OCI-LY3 (cell line): ENCODE data around the gene TNFRSF6B.

Source experiments
- EZH2phosphoT487 ChIP-seq: fragments of 200-600 bp; shearing (Covaris generic); IDR thresholded peaks from 2 replicates; pipeline ENCODE4 v1.6.1; 2018; ENCODE audit warnings: antibody characterized with exemption, mixed run types, low read depth
- TF ChIP-seq, protein P1 (sequence below): fragments of 200-600, 300-600 bp; sonication (generic); IDR thresholded peaks from 2 replicates; pipeline ENCODE4 v1.5.1; 2014; ENCODE audit warnings: antibody characterized with exemption, low read length, low read depth

DNA sequence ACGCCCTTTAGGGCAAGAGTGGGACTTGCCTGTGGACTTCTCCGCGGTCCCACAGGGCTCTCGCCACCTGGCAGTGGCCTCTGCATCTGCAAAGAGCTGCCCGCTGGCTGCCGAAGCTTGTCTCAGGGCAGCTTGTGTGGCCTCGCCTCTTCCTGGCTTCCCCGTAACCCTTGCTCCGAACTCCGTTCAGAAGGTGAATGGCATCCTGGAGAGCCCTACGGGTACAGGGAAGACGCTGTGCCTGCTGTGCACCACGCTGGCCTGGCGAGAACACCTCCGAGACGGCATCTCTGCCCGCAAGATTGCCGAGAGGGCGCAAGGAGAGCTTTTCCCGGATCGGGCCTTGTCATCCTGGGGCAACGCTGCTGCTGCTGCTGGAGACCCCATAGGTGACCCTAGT, 35.3 kb upstream of the TNFRSF6B start:
- TF ChIP-seq, protein P1, sequence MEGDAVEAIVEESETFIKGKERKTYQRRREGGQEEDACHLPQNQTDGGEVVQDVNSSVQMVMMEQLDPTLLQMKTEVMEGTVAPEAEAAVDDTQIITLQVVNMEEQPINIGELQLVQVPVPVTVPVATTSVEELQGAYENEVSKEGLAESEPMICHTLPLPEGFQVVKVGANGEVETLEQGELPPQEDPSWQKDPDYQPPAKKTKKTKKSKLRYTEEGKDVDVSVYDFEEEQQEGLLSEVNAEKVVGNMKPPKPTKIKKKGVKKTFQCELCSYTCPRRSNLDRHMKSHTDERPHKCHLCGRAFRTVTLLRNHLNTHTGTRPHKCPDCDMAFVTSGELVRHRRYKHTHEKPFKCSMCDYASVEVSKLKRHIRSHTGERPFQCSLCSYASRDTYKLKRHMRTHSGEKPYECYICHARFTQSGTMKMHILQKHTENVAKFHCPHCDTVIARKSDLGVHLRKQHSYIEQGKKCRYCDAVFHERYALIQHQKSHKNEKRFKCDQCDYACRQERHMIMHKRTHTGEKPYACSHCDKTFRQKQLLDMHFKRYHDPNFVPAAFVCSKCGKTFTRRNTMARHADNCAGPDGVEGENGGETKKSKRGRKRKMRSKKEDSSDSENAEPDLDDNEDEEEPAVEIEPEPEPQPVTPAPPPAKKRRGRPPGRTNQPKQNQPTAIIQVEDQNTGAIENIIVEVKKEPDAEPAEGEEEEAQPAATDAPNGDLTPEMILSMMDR: no peak
- TF ChIP-seq EZH2phosphoT487: no peak
